Mesothelial cell of epicardium (in vitro differentiated cells): ENCODE results near the gene DNAI1. TPM values are rescaled to one million over a fixed set of nuclear protein-coding genes. Genes with fewer than 3 reads are reported as not detected.

ENCODE experiments used
- DNase-seq, 2 experiments: peaks; one replicate each; pipeline ENCODE4 v3.0.0; 2021; ENCODE audit warnings: low spot score in 2 of 2; ENCODE audit not compliant: unreplicated experiment in 2 of 2
- H3K27ac Mint-ChIP-seq: 2 replicates; pipeline ENCODE4 v1.8.0; 2021; ENCODE audit warnings: mixed read lengths
- H3K27me3 Mint-ChIP-seq: 2 replicates; pipeline ENCODE4 v1.8.0; 2021; ENCODE audit warnings: low read depth, mixed read lengths
- H3K36me3 Mint-ChIP-seq: 2 replicates; pipeline ENCODE4 v1.8.0; 2021; ENCODE audit warnings: mixed read lengths
- H3K4me1 Mint-ChIP-seq: 2 replicates; pipeline ENCODE4 v1.8.0; 2021; ENCODE audit warnings: mixed read lengths
- H3K4me3 Mint-ChIP-seq: 2 replicates; pipeline ENCODE4 v1.8.0; 2021; ENCODE audit warnings: mild to moderate bottlenecking, moderate library complexity, mixed read lengths
- H3K9me3 Mint-ChIP-seq: 2 replicates; pipeline ENCODE4 v1.8.0; 2021; ENCODE audit warnings: mixed read lengths
- CTCF ChIP-seq: fragments of 200-600 bp; sonication (generic); IDR thresholded peaks from one replicate; pipeline ENCODE4 v1.5.0; 2021; ENCODE audit warnings: antibody characterized with exemption; ENCODE audit not compliant: unreplicated experiment
- total RNA-seq: library from RNA; stranded (reverse); gene quantifications from 3 replicates; pipeline ENCODE4 v1.2.1, GENCODE V29; 2021

DNAI1 gene
- total RNA-seq, 1 donor from 2014 or later, result not detected

- no peaks in the 10 kb centered on the region for H3K4me1 Mint-ChIP-seq
- H3K27me3 Mint-ChIP-seq, result peaks cover 54% of the 10 kb centered on the region
- no peaks in the 10 kb centered on the region for H3K9me3 Mint-ChIP-seq
- H3K27ac Mint-ChIP-seq, result no peak overlapping the region
- DNase-seq, result no peak
- no peak overlapping the region for H3K4me3 Mint-ChIP-seq
- no peaks in the 10 kb centered on the region for H3K36me3 Mint-ChIP-seq
- no peak for TF ChIP-seq CTCF
These were observed 60.9 kb downstream of the DNAI1 start for GRCh38 chr9:34519321-34520020.

DNA sequence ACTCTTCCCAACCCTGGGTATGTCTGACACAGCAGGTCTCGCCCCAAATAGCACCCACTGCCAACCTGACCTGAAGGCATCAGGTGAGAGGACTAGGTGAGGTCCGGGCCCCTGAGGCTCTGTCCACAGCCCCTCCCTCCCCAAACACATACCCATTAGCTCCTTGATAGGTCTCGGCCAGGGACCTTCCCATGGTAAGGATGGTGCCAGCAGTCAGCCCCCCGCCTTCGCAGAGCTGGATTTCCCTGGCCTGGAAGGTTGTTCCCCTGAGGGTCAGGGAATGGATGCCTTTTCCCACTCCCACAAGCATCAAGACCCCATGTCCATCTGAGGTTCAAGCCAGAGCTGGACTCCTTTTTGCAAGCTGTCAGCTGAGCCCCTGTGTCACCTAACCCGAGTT, 61.5 kb downstream of the DNAI1 start:
- no peaks in the 10 kb centered on the region for H3K36me3 Mint-ChIP-seq

GRCh38 chr9:34520505-34521385, 62.1 kb downstream of the DNAI1 start:
- Mint-ChIP-seq H3K27ac (no peak overlapping the region), H3K36me3 (no peaks in the 10 kb centered on the region), H3K4me1 (no peaks in the 10 kb centered on the region), H3K27me3 (peaks cover 67% of the 10 kb centered on the region), H3K4me3 (no peak overlapping the region), H3K9me3 (no peaks in the 10 kb centered on the region)
- TF ChIP-seq CTCF, result no peak
- no peak for DNase-seq

More for the DNA sequence above, 61.5 kb downstream of the DNAI1 start:
- no peak overlapping the region for H3K27ac Mint-ChIP-seq
- H3K4me3 Mint-ChIP-seq, result no peak overlapping the region
- no peaks in the 10 kb centered on the region for H3K4me1 Mint-ChIP-seq
- no peaks in the 10 kb centered on the region for H3K9me3 Mint-ChIP-seq
- H3K27me3 Mint-ChIP-seq, result peaks cover 60% of the 10 kb centered on the region
- no peak for TF ChIP-seq CTCF
- DNase-seq, result no peak

DNA sequence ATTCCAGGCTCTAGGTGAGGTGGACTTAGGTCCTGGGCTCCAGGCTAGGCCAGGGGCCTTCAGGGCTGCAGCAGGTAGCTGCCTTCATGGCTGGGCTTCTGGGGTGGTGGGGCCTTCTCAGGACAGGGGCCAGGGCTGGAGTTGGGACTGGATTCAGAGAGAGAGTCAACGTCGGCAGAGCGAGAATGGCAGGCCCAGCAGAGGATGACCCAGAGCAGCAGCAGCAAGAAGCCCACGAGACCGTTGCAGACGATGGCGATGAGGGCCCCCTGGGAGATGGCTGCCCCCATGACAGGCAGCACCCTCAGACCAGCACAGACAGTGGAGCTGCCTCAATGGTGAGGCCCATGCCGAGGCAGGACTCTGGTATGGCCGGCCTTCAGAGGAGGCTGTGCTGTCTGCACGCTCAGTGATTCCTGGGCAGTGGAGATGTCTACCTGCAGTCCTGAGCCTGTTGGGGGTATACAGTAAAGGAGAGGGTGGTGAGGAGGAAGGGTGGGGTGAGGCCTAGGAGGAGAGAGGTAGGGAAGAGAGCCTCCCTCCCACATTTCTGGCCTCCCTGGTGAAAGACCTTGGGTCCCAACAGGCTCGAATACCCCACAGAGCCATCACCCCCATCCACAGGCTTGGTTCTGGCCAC, 62.9 kb downstream of the DNAI1 start:
- H3K4me1 Mint-ChIP-seq, result no peaks in the 10 kb centered on the region
- H3K4me3 Mint-ChIP-seq, result peak overlapping the region; percentile 30

More for the DNA sequence above, 62.9 kb downstream of the DNAI1 start:
- H3K9me3 Mint-ChIP-seq, result no peaks in the 10 kb centered on the region
- TF ChIP-seq CTCF, result no peak
- DNase-seq, result no peak
- no peaks in the 10 kb centered on the region for H3K36me3 Mint-ChIP-seq
- peaks cover 65% of the 10 kb centered on the region for H3K27me3 Mint-ChIP-seq
- H3K27ac Mint-ChIP-seq, result no peak overlapping the region
